MCF 10A (cell line): ENCODE measurements around the gene RASGEF1B. TPM values are rescaled to one million over a fixed set of nuclear protein-coding genes. Genes with fewer than 3 reads are reported as not detected.
"Not testable (repeated sequence)": the region's sequence is repeated elsewhere in the genome, so short reads cannot be mapped to it uniquely, and the experiment has no call there.

ENCODE experiments used
- BruUV-seq: library from RNA; stranded (reverse); fragments of 400-500 nt; replicated peaks from 2 replicates; lab custom pipeline; 2021; lab: Mats Ljungman, UMichigan
- CTCF ChIA-PET: fragments of 300-600 bp; sonication (Branson Sonifier 250); formaldehyde crosslinking; extraction: SDS; loops from one replicate; lab custom pipeline; 2021; ENCODE audit warnings: antibody characterized with exemption, inconsistent platforms; lab: Yijun Ruan, JAX
- POLR2A ChIA-PET: fragments of 300-600, 350-650 bp; sonication (Branson Sonifier 250); formaldehyde crosslinking; extraction: SDS; loops from one replicate; lab custom pipeline; 2020; ENCODE audit warnings: antibody characterized with exemption, inconsistent platforms; lab: Yijun Ruan, JAX
- DNase-seq: peaks from one replicate; pipeline ENCODE4 v3.0.0-alpha.2; 2018; ENCODE audit not compliant: unreplicated experiment
- H3K27ac Mint-ChIP-seq: one replicate; pipeline ENCODE4 v1.8.0; 2022; ENCODE audit warnings: mild to moderate bottlenecking, low read depth, mixed read lengths; ENCODE audit not compliant: unreplicated experiment
- H3K27me3 Mint-ChIP-seq: one replicate; pipeline ENCODE4 v1.8.0; 2022; ENCODE audit warnings: mixed read lengths; ENCODE audit not compliant: insufficient read depth, unreplicated experiment
- H3K36me3 Mint-ChIP-seq: one replicate; pipeline ENCODE4 v1.8.0; 2022; ENCODE audit warnings: mild to moderate bottlenecking, moderate library complexity, mixed read lengths; ENCODE audit not compliant: insufficient read depth, unreplicated experiment
- H3K4me1 Mint-ChIP-seq: one replicate; pipeline ENCODE4 v1.8.0; 2022; ENCODE audit warnings: mixed read lengths; ENCODE audit not compliant: insufficient read depth, unreplicated experiment
- H3K4me3 Mint-ChIP-seq: one replicate; pipeline ENCODE4 v1.8.0; 2022; ENCODE audit warnings: mild to moderate bottlenecking, moderate library complexity, mixed read lengths; ENCODE audit not compliant: unreplicated experiment
- H3K9me3 Mint-ChIP-seq: one replicate; pipeline ENCODE4 v1.8.0; 2022; ENCODE audit warnings: mixed read lengths; ENCODE audit not compliant: unreplicated experiment
- intact Hi-C: fragments of 100-400 bp; cut with micrococcal nuclease; formaldehyde crosslinking; loops from 2 replicates; pipeline ENCODE4 v1.14.1; 2022
- total RNA-seq: library from RNA; stranded (reverse); gene quantifications from 2 replicates; pipeline ENCODE4 v1.2.3, GENCODE V29; 2022
- TF ChIP-seq, protein P1 (sequence below): fragments of 200-600 bp; IDR thresholded peaks from one replicate; pipeline ENCODE4 v1.8.0; 2022; ENCODE audit warnings: antibody characterized with exemption, mild to moderate bottlenecking; ENCODE audit not compliant: unreplicated experiment

RASGEF1B gene
- total RNA-seq, 1 experiment from 2014 or later, result 5.4 TPM

GRCh38 chr4:81409836-81410235 is 61.9 kb downstream of the RASGEF1B start:
- ChIA-PET POLR2A (no interaction called here), CTCF (interaction anchor here (0.7 to 3.4 kb wide), 5 partner anchors 55 to 858 kb away, joined by 3 to 16 read pairs (median 3); no protein-coding TSS in a partner anchor)
- BruUV-seq, result no TSS peak
- no peak for DNase-seq
- H3K4me3 Mint-ChIP-seq, result no peak overlapping the region
- intact Hi-C loops, result loop anchor here (5.0 kb wide), 1 partner anchor 507 kb away; no protein-coding TSS in a partner anchor
- no peaks in the 10 kb centered on the region for H3K27me3 Mint-ChIP-seq
- no peaks in the 10 kb centered on the region for H3K36me3 Mint-ChIP-seq
- H3K27ac Mint-ChIP-seq, result no peak overlapping the region
- H3K4me1 Mint-ChIP-seq, result peaks cover 11% of the 10 kb centered on the region
- peaks cover 10% of the 10 kb centered on the region for H3K9me3 Mint-ChIP-seq
- TF ChIP-seq, protein P1, sequence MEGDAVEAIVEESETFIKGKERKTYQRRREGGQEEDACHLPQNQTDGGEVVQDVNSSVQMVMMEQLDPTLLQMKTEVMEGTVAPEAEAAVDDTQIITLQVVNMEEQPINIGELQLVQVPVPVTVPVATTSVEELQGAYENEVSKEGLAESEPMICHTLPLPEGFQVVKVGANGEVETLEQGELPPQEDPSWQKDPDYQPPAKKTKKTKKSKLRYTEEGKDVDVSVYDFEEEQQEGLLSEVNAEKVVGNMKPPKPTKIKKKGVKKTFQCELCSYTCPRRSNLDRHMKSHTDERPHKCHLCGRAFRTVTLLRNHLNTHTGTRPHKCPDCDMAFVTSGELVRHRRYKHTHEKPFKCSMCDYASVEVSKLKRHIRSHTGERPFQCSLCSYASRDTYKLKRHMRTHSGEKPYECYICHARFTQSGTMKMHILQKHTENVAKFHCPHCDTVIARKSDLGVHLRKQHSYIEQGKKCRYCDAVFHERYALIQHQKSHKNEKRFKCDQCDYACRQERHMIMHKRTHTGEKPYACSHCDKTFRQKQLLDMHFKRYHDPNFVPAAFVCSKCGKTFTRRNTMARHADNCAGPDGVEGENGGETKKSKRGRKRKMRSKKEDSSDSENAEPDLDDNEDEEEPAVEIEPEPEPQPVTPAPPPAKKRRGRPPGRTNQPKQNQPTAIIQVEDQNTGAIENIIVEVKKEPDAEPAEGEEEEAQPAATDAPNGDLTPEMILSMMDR, result no peak

GRCh38 chr4:81408341-81408740 is 63.4 kb downstream of the RASGEF1B start:
- peaks cover 11% of the 10 kb centered on the region for H3K4me1 Mint-ChIP-seq
- peak overlapping the region; percentile 7 for H3K27ac Mint-ChIP-seq
- BruUV-seq, result no TSS peak
- no peaks in the 10 kb centered on the region for H3K27me3 Mint-ChIP-seq
- no peak overlapping the region for H3K4me3 Mint-ChIP-seq
- H3K9me3 Mint-ChIP-seq, result no peaks in the 10 kb centered on the region
- ChIA-PET POLR2A (no interaction called here), CTCF (interaction anchor here (0.7 to 3.4 kb wide), 5 partner anchors 15 to 853 kb away, joined by 3 to 16 read pairs (median 3); no protein-coding TSS in a partner anchor)
- no peak for DNase-seq
- TF ChIP-seq, protein P1, result no peak
- no peaks in the 10 kb centered on the region for H3K36me3 Mint-ChIP-seq
- intact Hi-C loops, result loop anchor here (1.0 to 5.0 kb wide), 2 partner anchors 509 to 797 kb away; no protein-coding TSS in a partner anchor

GRCh38 chr4:81407726-81408125 is 64.0 kb downstream of the RASGEF1B start:
- no peak for DNase-seq
- no peak overlapping the region for H3K4me3 Mint-ChIP-seq
- BruUV-seq, result no TSS peak
- intact Hi-C loops, result loop anchor here (1.0 to 5.0 kb wide), 2 partner anchors 510 to 798 kb away; no protein-coding TSS in a partner anchor
- H3K27me3 Mint-ChIP-seq, result peaks cover under 1% of the 10 kb centered on the region
- no peaks in the 10 kb centered on the region for H3K9me3 Mint-ChIP-seq
- H3K36me3 Mint-ChIP-seq, result no peaks in the 10 kb centered on the region
- ChIA-PET CTCF (interaction anchor here (0.7 to 3.4 kb wide), 8 partner anchors 13 to 861 kb away, joined by 3 to 29 read pairs (median 4); no protein-coding TSS in a partner anchor), POLR2A (no interaction called here)
- H3K27ac Mint-ChIP-seq, result peak overlapping the region; percentile 7
- peaks cover 11% of the 10 kb centered on the region for H3K4me1 Mint-ChIP-seq
- TF ChIP-seq, protein P1, result no peak

DNA sequence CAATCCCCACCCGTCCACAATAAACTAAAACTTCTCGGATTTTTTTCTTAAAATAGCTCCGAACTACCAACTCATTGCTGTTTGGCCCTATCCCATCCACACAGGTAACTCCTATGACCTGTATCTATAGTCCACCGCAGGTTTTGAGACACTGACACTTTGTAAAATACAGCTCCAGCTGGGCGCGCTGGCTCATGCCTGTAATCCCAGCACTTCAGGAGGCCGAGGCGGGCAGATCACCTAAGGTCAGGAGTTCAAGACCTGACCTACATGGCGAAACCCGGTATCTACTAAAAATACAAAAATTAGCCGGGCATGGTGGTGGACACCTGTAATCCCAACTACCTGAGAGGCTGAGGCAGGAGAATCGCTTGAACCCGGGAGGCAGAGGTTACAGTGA is 65.2 kb downstream of the RASGEF1B start:
- H3K4me1 Mint-ChIP-seq, result peaks cover 11% of the 10 kb centered on the region
- H3K27ac Mint-ChIP-seq, DNase-seq, H3K9me3 Mint-ChIP-seq, H3K36me3 Mint-ChIP-seq, BruUV-seq, H3K4me3 Mint-ChIP-seq: not testable (repeated sequence)
- peaks cover 11% of the 10 kb centered on the region for H3K27me3 Mint-ChIP-seq
- intact Hi-C loops, result loop anchor here (1.0 to 5.0 kb wide), 6 partner anchors 61 to 862 kb away; no protein-coding TSS in a partner anchor
- CTCF ChIA-PET, result interaction anchor here (0.5 to 1.9 kb wide), 39 partner anchors 10 to 862 kb away, joined by 3 to 29 read pairs (median 4); partner anchors contain the start of gene RASGEF1B
- POLR2A ChIA-PET, result interaction anchor here (0.6 to 1.1 kb wide), 2 partner anchors 440 to 862 kb away, joined by 4 read pairs; no protein-coding TSS in a partner anchor
